Spleen (tissue), 7 donors: ENCODE results near the gene AQP1.

Experiments used
- CTCF ChIP-seq, 11 experiments: fragments of 200-600 bp in 7 of 11; fragments of 450-650 bp in 4 of 11; sonication (generic) in 4 of 11; IDR thresholded peaks in 8 of 11; conservative IDR thresholded peaks in 3 of 11; 1 replicate in 7 of 11; 2 replicates in 4 of 11; pipeline versions ENCODE4 v1.4.0 to v1.8.0; 2016 to 2021; ENCODE audit warnings: antibody characterized with exemption in 11 of 11, inconsistent platforms in 4 of 11, mild to moderate bottlenecking in 1 of 11
- POLR2A ChIP-seq, 3 donors: fragments of 450-650 bp; IDR thresholded peaks; one replicate each; pipeline ENCODE4 v1.5.1; 2017; ENCODE audit warnings: antibody characterized with exemption in 3 of 3, mild to moderate bottlenecking in 1 of 3
- POLR2AphosphoS5 ChIP-seq, 3 donors: sonication (generic); formaldehyde crosslinking; IDR thresholded peaks; one replicate each; pipeline ENCODE4 v1.5.1; 2017; ENCODE audit warnings: antibody characterized with exemption in 3 of 3
- donor health status: DM: no; HTN: no; CAD: no; lungs with moderate emphysema.
- donor health status: DM: no; HTN: no; CAD: no.
- donor health status: DM: no; HTN: no; CAD: no.

- TF ChIP-seq POLR2AphosphoS5 (IDR thresholded peaks at IDR 0.05) (no peak), CTCF (IDR thresholded peaks at IDR 0.05 in 8 of 11, conservative IDR thresholded peaks at IDR 0.05 in 3 of 11) (no peak), POLR2A (IDR thresholded peaks at IDR 0.05) (no peak)
Observed at GRCh38 chr7:30886608-30887011, 25.0 kb upstream of the AQP1 start.
